SK-N-MC (cell line): ENCODE data around the gene BABAM2.

Experiments used
- EZH2 ChIP-seq: fragments of 200-600 bp; sonication (generic); IDR thresholded peaks from one replicate; pipeline ENCODE4 v1.6.1; 2017; ENCODE audit warnings: antibody characterized with exemption
- POLR2AphosphoS5 ChIP-seq: IDR thresholded peaks from 2 replicates; pipeline ENCODE4 v1.6.1; 2012; ENCODE audit warnings: mild to moderate bottlenecking, low read depth, low read length, borderline replicate concordance

DNA sequence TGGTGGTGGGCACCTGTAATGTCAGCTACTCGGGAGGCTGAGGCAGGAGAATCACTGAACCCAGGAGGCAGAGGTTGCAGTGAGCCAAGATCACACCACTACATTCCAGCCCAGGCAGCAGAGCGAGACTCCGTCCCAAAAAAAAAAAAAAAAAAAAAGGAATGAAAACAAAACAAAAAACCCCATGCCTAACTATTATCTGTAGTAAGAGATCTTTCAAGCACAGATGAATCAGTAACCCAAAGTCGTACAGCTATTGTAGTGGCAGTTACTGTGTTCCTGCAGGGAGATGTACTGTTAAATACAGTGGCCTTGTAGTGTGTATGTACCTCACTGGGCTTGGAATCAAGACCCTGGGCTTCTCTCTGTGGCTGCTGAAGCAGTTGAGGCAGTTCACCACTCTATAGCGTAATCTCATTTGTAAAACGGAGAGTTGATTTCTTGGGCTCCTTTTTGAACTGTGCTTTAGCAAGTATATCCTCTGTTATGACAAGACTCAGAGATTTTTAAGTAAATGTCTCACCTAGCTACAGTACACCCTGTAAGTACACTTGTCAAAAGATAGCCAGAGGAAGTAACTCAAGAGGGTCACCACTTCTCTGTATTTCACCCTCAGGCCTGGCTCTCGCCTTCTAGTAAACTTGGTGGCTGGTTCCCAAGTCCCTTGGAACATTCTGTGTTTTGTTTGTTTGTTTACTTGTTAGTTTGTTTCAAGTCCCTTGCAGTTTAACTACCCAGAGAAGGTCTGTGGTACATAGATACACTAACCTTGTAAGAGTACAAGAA is 392.5 kb downstream of the BABAM2 start:
- TF ChIP-seq EZH2 (no peak), POLR2AphosphoS5 (no peak)
